ENCODE data around the gene TSEN54.

Gene TSEN54

GRCh38 chr17:75565066-75565465 lies 48.7 kb downstream of the TSEN54 start:
- TF ChIP-seq EZH2 (IDR thresholded peaks at IDR 0.05) (no peak), FOXP2 (optimal IDR thresholded peaks at IDR 0.05; ENCODE audit: control extremely low read depth, extremely low read length, insufficient read depth) (no peak), POLR2AphosphoS5 (IDR thresholded peaks at IDR 0.05; ENCODE audit: borderline replicate concordance, low read depth, low read length) (no peak)
- Histone ChIP-seq H3K27ac (no peak overlapping the region), H3K36me3 (ENCODE audit: insufficient read depth, low read length) (no peaks in the 10 kb centered on the region), H3K9ac (ENCODE audit: insufficient read length) (no peak overlapping the region), H3K4me3 (no peak overlapping the region), H3K9me3 (ENCODE audit: low read depth, low read length) (no peaks in the 10 kb centered on the region)
- no peak for DNase-seq (ENCODE audit: low read depth, low spot score)

GRCh38 chr17:75565618-75566017 lies 49.3 kb downstream of the TSEN54 start:
- H3K27ac ChIP-seq: no peak overlapping the region
- H3K9me3 ChIP-seq (ENCODE audit: low read depth, low read length): no peaks in the 10 kb centered on the region
- H3K9ac ChIP-seq (ENCODE audit: insufficient read length): no peak overlapping the region
- TF ChIP-seq FOXP2 (optimal IDR thresholded peaks at IDR 0.05; ENCODE audit: control extremely low read depth, extremely low read length, insufficient read depth) (no peak), POLR2AphosphoS5 (IDR thresholded peaks at IDR 0.05; ENCODE audit: borderline replicate concordance, low read depth, low read length) (no peak), EZH2 (IDR thresholded peaks at IDR 0.05) (no peak)
- no peak overlapping the region for H3K4me3 ChIP-seq
- no peaks in the 10 kb centered on the region for H3K36me3 ChIP-seq (ENCODE audit: insufficient read depth, low read length)
- DNase-seq (ENCODE audit: low read depth, low spot score): no peak

GRCh38 chr17:75566416-75566815 lies 50.1 kb downstream of the TSEN54 start:
- TF ChIP-seq EZH2 (IDR thresholded peaks at IDR 0.05): no peak
- TF ChIP-seq FOXP2 (optimal IDR thresholded peaks at IDR 0.05; ENCODE audit: control extremely low read depth, extremely low read length, insufficient read depth): no peak
- no peak for TF ChIP-seq POLR2AphosphoS5 (IDR thresholded peaks at IDR 0.05; ENCODE audit: borderline replicate concordance, low read depth, low read length)
- Histone ChIP-seq H3K9ac (ENCODE audit: insufficient read length) (no peak overlapping the region), H3K9me3 (ENCODE audit: low read depth, low read length) (no peaks in the 10 kb centered on the region), H3K4me3 (no peak overlapping the region), H3K36me3 (ENCODE audit: insufficient read depth, low read length) (no peaks in the 10 kb centered on the region), H3K27ac (no peak overlapping the region)
- no peak for DNase-seq (ENCODE audit: low read depth, low spot score)

GRCh38 chr17:75566834-75567233 lies 50.5 kb downstream of the TSEN54 start:
- no peak for TF ChIP-seq POLR2AphosphoS5 (IDR thresholded peaks at IDR 0.05; ENCODE audit: borderline replicate concordance, low read depth, low read length)
- TF ChIP-seq EZH2 (IDR thresholded peaks at IDR 0.05): no peak
- no peak for TF ChIP-seq FOXP2 (optimal IDR thresholded peaks at IDR 0.05; ENCODE audit: control extremely low read depth, extremely low read length, insufficient read depth)
- Histone ChIP-seq H3K36me3 (ENCODE audit: insufficient read depth, low read length) (no peaks in the 10 kb centered on the region), H3K9ac (ENCODE audit: insufficient read length) (no peak overlapping the region), H3K9me3 (ENCODE audit: low read depth, low read length) (no peaks in the 10 kb centered on the region), H3K4me3 (no peak overlapping the region), H3K27ac (no peak overlapping the region)
- no peak for DNase-seq (ENCODE audit: low read depth, low spot score)

- no peaks in the 10 kb centered on the region for H3K36me3 ChIP-seq (ENCODE audit: insufficient read depth, low read length)
- no peak for DNase-seq (ENCODE audit: low read depth, low spot score)
- H3K9me3 ChIP-seq (ENCODE audit: low read depth, low read length): no peaks in the 10 kb centered on the region
- no peak overlapping the region for H3K9ac ChIP-seq (ENCODE audit: insufficient read length)
- TF ChIP-seq FOXP2 (optimal IDR thresholded peaks at IDR 0.05; ENCODE audit: control extremely low read depth, extremely low read length, insufficient read depth): no peak
- TF ChIP-seq EZH2 (IDR thresholded peaks at IDR 0.05): no peak
- no peak for TF ChIP-seq POLR2AphosphoS5 (IDR thresholded peaks at IDR 0.05; ENCODE audit: borderline replicate concordance, low read depth, low read length)
- no peak overlapping the region for H3K27ac ChIP-seq
- no peak overlapping the region for H3K4me3 ChIP-seq
Measured at GRCh38 chr17:75568412-75569255, 52.3 kb downstream of the TSEN54 start.

- TF ChIP-seq EZH2 (IDR thresholded peaks at IDR 0.05) (no peak), POLR2AphosphoS5 (IDR thresholded peaks at IDR 0.05; ENCODE audit: borderline replicate concordance, low read depth, low read length) (no peak), FOXP2 (optimal IDR thresholded peaks at IDR 0.05; ENCODE audit: control extremely low read depth, extremely low read length, insufficient read depth) (no peak)
- Histone ChIP-seq H3K36me3 (ENCODE audit: insufficient read depth, low read length) (no peaks in the 10 kb centered on the region), H3K27ac (no peak overlapping the region), H3K9ac (ENCODE audit: insufficient read length) (no peak overlapping the region), H3K9me3 (ENCODE audit: low read depth, low read length) (no peaks in the 10 kb centered on the region), H3K4me3 (no peak overlapping the region)
- no peak for DNase-seq (ENCODE audit: low read depth, low spot score)
Measured at GRCh38 chr17:75570034-75570676, 53.8 kb downstream of the TSEN54 start.

GRCh38 chr17:75570772-75571171 lies 54.4 kb downstream of the TSEN54 start:
- no peak overlapping the region for H3K9ac ChIP-seq (ENCODE audit: insufficient read length)
- H3K4me3 ChIP-seq: no peak overlapping the region
- no peak for DNase-seq (ENCODE audit: low read depth, low spot score)
- no peak overlapping the region for H3K27ac ChIP-seq
- H3K9me3 ChIP-seq (ENCODE audit: low read depth, low read length): no peaks in the 10 kb centered on the region
- no peaks in the 10 kb centered on the region for H3K36me3 ChIP-seq (ENCODE audit: insufficient read depth, low read length)
- TF ChIP-seq FOXP2 (optimal IDR thresholded peaks at IDR 0.05; ENCODE audit: control extremely low read depth, extremely low read length, insufficient read depth): no peak
- TF ChIP-seq POLR2AphosphoS5 (IDR thresholded peaks at IDR 0.05; ENCODE audit: borderline replicate concordance, low read depth, low read length): no peak
- no peak for TF ChIP-seq EZH2 (IDR thresholded peaks at IDR 0.05)

- no peak for TF ChIP-seq POLR2AphosphoS5 (IDR thresholded peaks at IDR 0.05; ENCODE audit: borderline replicate concordance, low read depth, low read length)
- TF ChIP-seq FOXP2 (optimal IDR thresholded peaks at IDR 0.05; ENCODE audit: control extremely low read depth, extremely low read length, insufficient read depth): no peak
- TF ChIP-seq EZH2 (IDR thresholded peaks at IDR 0.05): no peak
- DNase-seq (ENCODE audit: low read depth, low spot score): no peak
- Histone ChIP-seq H3K4me3 (no peak overlapping the region), H3K27ac (no peak overlapping the region), H3K9me3 (ENCODE audit: low read depth, low read length) (no peaks in the 10 kb centered on the region), H3K36me3 (ENCODE audit: insufficient read depth, low read length) (no peaks in the 10 kb centered on the region), H3K9ac (ENCODE audit: insufficient read length) (no peak overlapping the region)
Measured at GRCh38 chr17:75571197-75571884, 55.0 kb downstream of the TSEN54 start.

All from SK-N-MC (cell line).